Loucy (cell line): ENCODE measurements around the gene MEF2A.

Experiments used
- CTCF ChIP-seq: fragments of 200-600 bp; sonication (generic); conservative IDR thresholded peaks from 2 replicates; pipeline ENCODE4 v1.5.1; 2014; ENCODE audit warnings: mild to moderate bottlenecking, antibody characterized with exemption, low read length
- EZH2phosphoT487 ChIP-seq: fragments of 200-600 bp; IDR thresholded peaks from 2 replicates; pipeline ENCODE4 v1.6.1; 2018; ENCODE audit warnings: antibody characterized with exemption, mild to moderate bottlenecking, moderate library complexity, borderline replicate concordance

- TF ChIP-seq CTCF (no peak), EZH2phosphoT487 (no peak)
Observed at GRCh38 chr15:99630607-99631131, 64.9 kb downstream of the MEF2A start.
